ENCODE measurements around the gene MB.
A peak's percentile ranks its signal among the peaks of the same experiment; 100 is the strongest.

The MB gene

GRCh38 chr22:35568751-35569739 is 48.1 kb downstream of the MB start:
- DNase-seq: no peak

- DNase-seq: no peak
Observed at GRCh38 chr22:35567351-35568141, 49.6 kb downstream of the MB start.

- no peak for DNase-seq
Observed at GRCh38 chr22:35564975-35565867, 51.9 kb downstream of the MB start.

GRCh38 chr22:35563211-35563610 is 53.9 kb downstream of the MB start:
- peak; percentile 8 for DNase-seq

- peak; percentile 55 for DNase-seq
Observed at GRCh38 chr22:35561796-35562526, 55.2 kb downstream of the MB start.

GRCh38 chr22:35560824-35561223 is 56.3 kb downstream of the MB start:
- DNase-seq: no peak

- DNase-seq: no peak
Observed at GRCh38 chr22:35560366-35560765, 56.8 kb downstream of the MB start.

GRCh38 chr22:35559354-35560005 is 57.6 kb downstream of the MB start:
- DNase-seq: no peak

- no peak for DNase-seq
Observed at GRCh38 chr22:35558719-35559118, 58.4 kb downstream of the MB start.

- peak; percentile 51 for DNase-seq
Observed at GRCh38 chr22:35558031-35558430, 59.1 kb downstream of the MB start.
